ENCODE data around the gene EHD2. TPM values are rescaled to one million over a fixed set of nuclear protein-coding genes. Genes with fewer than 3 reads are reported as not detected.
"Not testable (repeated sequence)": the region's sequence is repeated elsewhere in the genome, so short reads cannot be mapped to it uniquely, and the experiment has no call there.

Gene EHD2
- polyA plus RNA-seq, 3 donors = not detected

GRCh38 chr19:47781590-47782262, 68.5 kb downstream of the EHD2 start:
- DNase-seq = no peak
- no peak overlapping the region for H3K4me2 ChIP-seq (replicated peaks; ENCODE audit: extremely low read depth, low read length, poor library complexity, severe bottlenecking)
- H3K4me3 ChIP-seq (replicated peaks in 1 of 3; ENCODE audit: low read depth in 2 of 3, low read length in 3 of 3) = no peak overlapping the region
- no peak overlapping the region for H2AFZ ChIP-seq (ENCODE audit: insufficient read depth, low read depth, low read length, poor library complexity, severe bottlenecking)
- H3K27me3 ChIP-seq (ENCODE audit: control insufficient read depth in 2 of 2, insufficient read depth in 2 of 2, low read length in 2 of 2) = no peaks in the 10 kb centered on the region
- peaks cover 15 to 25% of the 10 kb centered on the region in 2 donors for H3K4me1 ChIP-seq (ENCODE audit: control insufficient read depth in 1 of 2, insufficient read depth in 2 of 2, low read length in 2 of 2)
- H3K27me3 Mint-ChIP-seq (ENCODE audit: low read depth in 3 of 3) = peaks cover 0 to 4% (median 3%) of the 10 kb centered on the region in 3 donors
- H3K27ac ChIP-seq (ENCODE audit: low read depth in 1 of 2, low read length in 2 of 2) = no peak overlapping the region
- peaks cover 41 to 57% of the 10 kb centered on the region in 2 donors for H3K36me3 Mint-ChIP-seq
- peaks cover 0 to 3% (median 0%) of the 10 kb centered on the region in 7 donors for H3K9me3 Mint-ChIP-seq
- WGBS (ENCODE audit: insufficient coverage) = 96% methylated on average over 8 of the region's 9 CpGs
- intact Hi-C loops (cut with micrococcal nuclease) = no loop called here
- peaks cover 26 to 50% of the 10 kb centered on the region in 2 donors for H3K36me3 ChIP-seq (replicated peaks in 1 of 2; ENCODE audit: control insufficient read depth in 1 of 2, insufficient read depth in 2 of 2, low read length in 2 of 2)
- peaks cover 13% of the 10 kb centered on the region for H3K79me2 ChIP-seq (ENCODE audit: insufficient read depth, low read length)
- H3K9me3 ChIP-seq (replicated peaks in 1 of 2; ENCODE audit: control insufficient read depth in 1 of 2, insufficient read depth in 1 of 2, low read length in 2 of 2) = no peaks in the 10 kb centered on the region
- no peak for TF ChIP-seq CTCF (IDR thresholded peaks at IDR 0.05)
- peaks cover 23% of the 10 kb centered on the region for H3K4me1 Mint-ChIP-seq
- H4K20me1 ChIP-seq (ENCODE audit: insufficient read depth, low read length) = no peaks in the 10 kb centered on the region
- peak overlapping the region in 1 of 7 donors; percentile 33 for H3K27ac Mint-ChIP-seq
- H3K4me3 Mint-ChIP-seq = no peak overlapping the region
- no peak overlapping the region for H3K9ac ChIP-seq (ENCODE audit: insufficient read depth, low read length, poor library complexity, severe bottlenecking)

- no peak overlapping the region for H3K27ac ChIP-seq (ENCODE audit: low read depth in 1 of 2, low read length in 2 of 2)
- intact Hi-C loops (cut with micrococcal nuclease) = loop anchor here in 1 of 2 donors (5.0 kb wide), 1 partner anchor 74 kb away; the partner anchor contains the start of gene EHD2
- WGBS (ENCODE audit: insufficient coverage) = 100% methylated on average over 1 of the region's 7 CpGs
These were observed 73.3 kb downstream of the EHD2 start for GRCh38 chr19:47786566-47786965.

GRCh38 chr19:47787307-47787706, 74.1 kb downstream of the EHD2 start:
- H3K27ac ChIP-seq (ENCODE audit: low read depth in 1 of 2, low read length in 2 of 2); H3K4me1 Mint-ChIP-seq; H3K9me3 Mint-ChIP-seq; H3K9me3 ChIP-seq (replicated peaks in 1 of 2; ENCODE audit: control insufficient read depth in 1 of 2, insufficient read depth in 1 of 2, low read length in 2 of 2); H3K27me3 Mint-ChIP-seq (ENCODE audit: low read depth in 3 of 3); H3K4me1 ChIP-seq (ENCODE audit: control insufficient read depth in 1 of 2, insufficient read depth in 2 of 2, low read length in 2 of 2); H3K27ac Mint-ChIP-seq; H3K9ac ChIP-seq (ENCODE audit: insufficient read depth, low read length, poor library complexity, severe bottlenecking); H2AFZ ChIP-seq (ENCODE audit: insufficient read depth, low read depth, low read length, poor library complexity, severe bottlenecking); H3K27me3 ChIP-seq (ENCODE audit: control insufficient read depth in 2 of 2, insufficient read depth in 2 of 2, low read length in 2 of 2); H3K4me2 ChIP-seq (replicated peaks; ENCODE audit: extremely low read depth, low read length, poor library complexity, severe bottlenecking); H3K4me3 Mint-ChIP-seq; H3K79me2 ChIP-seq (ENCODE audit: insufficient read depth, low read length); DNase-seq; H3K4me3 ChIP-seq (replicated peaks in 1 of 3; ENCODE audit: low read depth in 2 of 3, low read length in 3 of 3); H4K20me1 ChIP-seq (ENCODE audit: insufficient read depth, low read length): not testable (repeated sequence)
- peaks cover 12 to 31% of the 10 kb centered on the region in 2 donors for H3K36me3 ChIP-seq (replicated peaks in 1 of 2; ENCODE audit: control insufficient read depth in 1 of 2, insufficient read depth in 2 of 2, low read length in 2 of 2)
- 98% methylated on average over 7 of the region's 10 CpGs for WGBS (ENCODE audit: insufficient coverage)
- peaks cover 27 to 42% of the 10 kb centered on the region in 2 donors for H3K36me3 Mint-ChIP-seq
- intact Hi-C loops (cut with micrococcal nuclease) = loop anchor here in 1 of 2 donors (5.0 kb wide), 1 partner anchor 75 kb away; the partner anchor contains the start of gene EHD2

More at GRCh38 chr19:47786566-47786965, 73.3 kb downstream of the EHD2 start:
- Histone ChIP-seq H3K4me3 (replicated peaks in 1 of 3; ENCODE audit: low read depth in 2 of 3, low read length in 3 of 3) (no peak overlapping the region), H3K9ac (ENCODE audit: insufficient read depth, low read length, poor library complexity, severe bottlenecking) (no peak overlapping the region), H2AFZ (ENCODE audit: insufficient read depth, low read depth, low read length, poor library complexity, severe bottlenecking) (no peak overlapping the region), H3K27me3 (ENCODE audit: control insufficient read depth in 2 of 2, insufficient read depth in 2 of 2, low read length in 2 of 2) (no peaks in the 10 kb centered on the region), H3K79me2 (ENCODE audit: insufficient read depth, low read length) (no peaks in the 10 kb centered on the region), H3K4me2 (replicated peaks; ENCODE audit: extremely low read depth, low read length, poor library complexity, severe bottlenecking) (no peak overlapping the region), H3K4me1 (ENCODE audit: control insufficient read depth in 1 of 2, insufficient read depth in 2 of 2, low read length in 2 of 2) (no peaks in the 10 kb centered on the region), H4K20me1 (ENCODE audit: insufficient read depth, low read length) (no peaks in the 10 kb centered on the region), H3K9me3 (replicated peaks in 1 of 2; ENCODE audit: control insufficient read depth in 1 of 2, insufficient read depth in 1 of 2, low read length in 2 of 2) (no peaks in the 10 kb centered on the region), H3K36me3 (replicated peaks in 1 of 2; ENCODE audit: control insufficient read depth in 1 of 2, insufficient read depth in 2 of 2, low read length in 2 of 2) (peaks cover 19 to 39% of the 10 kb centered on the region in 2 donors)
- no peak for TF ChIP-seq CTCF (IDR thresholded peaks at IDR 0.05)
- Mint-ChIP-seq H3K27me3 (ENCODE audit: low read depth in 3 of 3) (peaks cover 2 to 7% (median 3%) of the 10 kb centered on the region in 3 donors), H3K4me3 (no peak overlapping the region), H3K36me3 (peaks cover 34 to 49% of the 10 kb centered on the region in 2 donors), H3K4me1 (peaks cover 1% of the 10 kb centered on the region), H3K9me3 (peaks cover 0 to 4% (median 0%) of the 10 kb centered on the region in 7 donors), H3K27ac (no peak overlapping the region)
- DNase-seq = no peak
